ENCODE measurements around the gene COL4A1.

The COL4A1 gene

GRCh38 chr13:110129076-110129475 lies 177.9 kb downstream of the COL4A1 start:
- H3K9ac ChIP-seq, result no peak overlapping the region
- H3K27me3 ChIP-seq (ENCODE audit: insufficient read depth, low read depth), result no peaks in the 10 kb centered on the region
- no peaks in the 10 kb centered on the region for H3K4me1 ChIP-seq (ENCODE audit: low read depth, poor library complexity, severe bottlenecking)
- no peak overlapping the region for H2AFZ ChIP-seq (ENCODE audit: low read depth)
- H3K36me3 ChIP-seq (ENCODE audit: insufficient read depth), result no peaks in the 10 kb centered on the region
- H3K27ac ChIP-seq, result no peak overlapping the region
- no peaks in the 10 kb centered on the region for H3K79me2 ChIP-seq (ENCODE audit: insufficient read depth, low read depth)
- no peak for TF ChIP-seq CTCF (conservative IDR thresholded peaks at IDR 0.05; ENCODE audit: low read depth, low read length)
- no peaks in the 10 kb centered on the region for H4K20me1 ChIP-seq (ENCODE audit: insufficient read depth)
- H3K4me3 ChIP-seq (IDR thresholded peaks at IDR 0.05; ENCODE audit: insufficient read depth, low read depth, low read length), result no peak overlapping the region
- H3K4me2 ChIP-seq, result no peak overlapping the region

GRCh38 chr13:110128546-110128945 lies 178.4 kb downstream of the COL4A1 start:
- Histone ChIP-seq H4K20me1 (ENCODE audit: insufficient read depth) (no peaks in the 10 kb centered on the region), H3K9ac (no peak overlapping the region), H3K79me2 (ENCODE audit: insufficient read depth, low read depth) (no peaks in the 10 kb centered on the region), H3K4me1 (ENCODE audit: low read depth, poor library complexity, severe bottlenecking) (no peaks in the 10 kb centered on the region), H2AFZ (ENCODE audit: low read depth) (no peak overlapping the region), H3K27ac (no peak overlapping the region), H3K4me2 (no peak overlapping the region), H3K4me3 (IDR thresholded peaks at IDR 0.05; ENCODE audit: insufficient read depth, low read depth, low read length) (no peak overlapping the region), H3K36me3 (ENCODE audit: insufficient read depth) (no peaks in the 10 kb centered on the region), H3K27me3 (ENCODE audit: insufficient read depth, low read depth) (no peaks in the 10 kb centered on the region)
- TF ChIP-seq CTCF (conservative IDR thresholded peaks at IDR 0.05; ENCODE audit: low read depth, low read length), result no peak

- no peak for TF ChIP-seq CTCF (conservative IDR thresholded peaks at IDR 0.05; ENCODE audit: low read depth, low read length)
- H2AFZ ChIP-seq (ENCODE audit: low read depth), result no peak overlapping the region
- H3K27me3 ChIP-seq (ENCODE audit: insufficient read depth, low read depth), result no peaks in the 10 kb centered on the region
- no peaks in the 10 kb centered on the region for H4K20me1 ChIP-seq (ENCODE audit: insufficient read depth)
- no peaks in the 10 kb centered on the region for H3K36me3 ChIP-seq (ENCODE audit: insufficient read depth)
- no peak overlapping the region for H3K4me2 ChIP-seq
- no peak overlapping the region for H3K4me3 ChIP-seq (IDR thresholded peaks at IDR 0.05; ENCODE audit: insufficient read depth, low read depth, low read length)
- H3K9ac ChIP-seq, result no peak overlapping the region
- no peaks in the 10 kb centered on the region for H3K79me2 ChIP-seq (ENCODE audit: insufficient read depth, low read depth)
- no peaks in the 10 kb centered on the region for H3K4me1 ChIP-seq (ENCODE audit: low read depth, poor library complexity, severe bottlenecking)
- H3K27ac ChIP-seq, result no peak overlapping the region
Measured at GRCh38 chr13:110127986-110128511, 178.9 kb downstream of the COL4A1 start.

GRCh38 chr13:110126391-110126961 lies 180.5 kb downstream of the COL4A1 start:
- Histone ChIP-seq H3K27me3 (ENCODE audit: insufficient read depth, low read depth) (no peaks in the 10 kb centered on the region), H3K9ac (no peak overlapping the region), H4K20me1 (ENCODE audit: insufficient read depth) (no peaks in the 10 kb centered on the region), H3K27ac (no peak overlapping the region), H3K4me3 (IDR thresholded peaks at IDR 0.05; ENCODE audit: insufficient read depth, low read depth, low read length) (no peak overlapping the region), H3K4me1 (ENCODE audit: low read depth, poor library complexity, severe bottlenecking) (no peaks in the 10 kb centered on the region), H3K79me2 (ENCODE audit: insufficient read depth, low read depth) (no peaks in the 10 kb centered on the region), H2AFZ (ENCODE audit: low read depth) (no peak overlapping the region), H3K36me3 (ENCODE audit: insufficient read depth) (no peaks in the 10 kb centered on the region), H3K4me2 (no peak overlapping the region)
- no peak for TF ChIP-seq CTCF (conservative IDR thresholded peaks at IDR 0.05; ENCODE audit: low read depth, low read length)
